H9 (cell line): ENCODE results near the gene DOCK7. TPM values are rescaled to one million over a fixed set of nuclear protein-coding genes. Genes with fewer than 3 reads are reported as not detected.

ENCODE experiments used
- DNase-seq: peaks from one replicate; pipeline ENCODE4 v3.0.0-alpha.2; 2017
- H2AFZ ChIP-seq: one replicate; pipeline ENCODE4 v1.6.1; 2013; ENCODE audit warnings: mild to moderate bottlenecking, low read length, control low read depth, moderate library complexity
- H2AK5ac ChIP-seq: 2 replicates; pipeline ENCODE4 v1.6.1; 2013; ENCODE audit warnings: low read length, control low read depth, mixed read lengths; ENCODE audit not compliant: insufficient read length
- H2BK120ac ChIP-seq: one replicate; pipeline ENCODE4 v1.6.1; 2013; ENCODE audit warnings: low read depth, mild to moderate bottlenecking, low read length, control low read depth, inconsistent platforms; ENCODE audit not compliant: poor library complexity, severe bottlenecking
- H2BK12ac ChIP-seq: 2 replicates; pipeline ENCODE4 v1.6.1; 2013; ENCODE audit warnings: low read length, control low read depth, mixed read lengths, low read depth; ENCODE audit not compliant: insufficient read length
- H2BK15ac ChIP-seq: 2 replicates; pipeline ENCODE4 v1.6.1; 2013; ENCODE audit warnings: low read depth, low read length, control low read depth
- H2BK20ac ChIP-seq: one replicate; pipeline ENCODE4 v1.6.1; 2013; ENCODE audit warnings: low read depth, mild to moderate bottlenecking, low read length, control low read depth, inconsistent platforms; ENCODE audit not compliant: poor library complexity, severe bottlenecking
- H2BK5ac ChIP-seq: 2 replicates; pipeline ENCODE4 v1.6.1; 2013; ENCODE audit warnings: low read length, control low read depth, mixed read lengths; ENCODE audit not compliant: insufficient read length
- H3K14ac ChIP-seq: 2 replicates; pipeline ENCODE4 v1.6.1; 2013; ENCODE audit warnings: low read length, control low read depth; ENCODE audit not compliant: insufficient read depth
- H3K18ac ChIP-seq: 2 replicates; pipeline ENCODE4 v1.6.1; 2013; ENCODE audit warnings: low read depth, mild to moderate bottlenecking, mixed read lengths, low read length, control low read depth; ENCODE audit not compliant: insufficient read length
- H3K23ac ChIP-seq: 2 replicates; pipeline ENCODE4 v1.6.1; 2013; ENCODE audit warnings: low read length, control low read depth, mixed read lengths, low read depth; ENCODE audit not compliant: insufficient read length
- H3K23me2 ChIP-seq: 2 replicates; pipeline ENCODE4 v1.6.1; 2013; ENCODE audit warnings: low read depth, mild to moderate bottlenecking, mixed read lengths, low read length, control low read depth; ENCODE audit not compliant: insufficient read length, poor library complexity, severe bottlenecking
- H3K27ac ChIP-seq: 2 replicates; pipeline ENCODE4 v1.5.1; 2013; ENCODE audit warnings: low read length, control low read depth, mixed read lengths, low read depth; ENCODE audit not compliant: insufficient read length
- H3K27me3 ChIP-seq: 2 replicates; pipeline ENCODE4 v1.6.1; 2013; ENCODE audit warnings: low read length, control low read depth, inconsistent platforms; ENCODE audit not compliant: insufficient read depth
- H3K4ac ChIP-seq: 2 replicates; pipeline ENCODE4 v1.6.1; 2013; ENCODE audit warnings: low read depth, mild to moderate bottlenecking, control low read depth, inconsistent platforms, low read length, moderate library complexity
- H3K4me1 ChIP-seq: 2 replicates; pipeline ENCODE4 v1.6.1; 2013; ENCODE audit warnings: low read length, control low read depth, inconsistent platforms; ENCODE audit not compliant: insufficient read depth
- H3K4me2 ChIP-seq: 2 replicates; pipeline ENCODE4 v1.6.1; 2013; ENCODE audit warnings: low read length, control low read depth, mixed read lengths; ENCODE audit not compliant: insufficient read length, insufficient read depth
- H3K56ac ChIP-seq: 2 replicates; pipeline ENCODE4 v1.6.1; 2013; ENCODE audit warnings: low read depth, mild to moderate bottlenecking, mixed read lengths, low read length, control low read depth; ENCODE audit not compliant: insufficient read length
- H3K79me1 ChIP-seq: 2 replicates; pipeline ENCODE4 v1.6.1; 2013; ENCODE audit warnings: low read depth, mild to moderate bottlenecking, moderate library complexity, low read length, control low read depth, inconsistent platforms; ENCODE audit not compliant: insufficient read depth, poor library complexity, severe bottlenecking
- H3K79me2 ChIP-seq: 2 replicates; pipeline ENCODE4 v1.6.1; 2013; ENCODE audit warnings: low read length, control low read depth, inconsistent platforms; ENCODE audit not compliant: insufficient read depth
- H3K9ac ChIP-seq: 2 replicates; pipeline ENCODE4 v1.6.1; 2013; ENCODE audit warnings: low read length, control low read depth, mixed read lengths; ENCODE audit not compliant: insufficient read length; ENCODE audit errors: extremely low read depth
- H3K9me3 ChIP-seq: one replicate; pipeline ENCODE4 v1.6.1; 2013; ENCODE audit warnings: low read depth, low read length, inconsistent platforms; ENCODE audit not compliant: control insufficient read depth
- H3T11ph ChIP-seq: one replicate; pipeline ENCODE4 v1.6.1; 2013; ENCODE audit warnings: mild to moderate bottlenecking, low read length, control low read depth, inconsistent platforms
- H4K20me1 ChIP-seq: one replicate; pipeline ENCODE4 v1.6.1; 2013; ENCODE audit not compliant: control insufficient read depth, insufficient read length, insufficient read depth
- H4K5ac ChIP-seq: 2 replicates; pipeline ENCODE4 v1.6.1; 2013; ENCODE audit warnings: low read depth, mild to moderate bottlenecking, mixed read lengths, low read length, control low read depth; ENCODE audit not compliant: insufficient read length
- H4K8ac ChIP-seq: replicated peaks from 2 replicates; pipeline ENCODE4 v1.6.1; 2013; ENCODE audit warnings: low read length, control low read depth, mixed read lengths, low read depth; ENCODE audit not compliant: insufficient read length
- H4K91ac ChIP-seq: 2 replicates; pipeline ENCODE4 v1.6.1; 2013; ENCODE audit warnings: low read depth, mild to moderate bottlenecking, moderate library complexity, mixed read lengths, low read length, control low read depth; ENCODE audit not compliant: insufficient read length
- H3K27ac Mint-ChIP-seq, 3 experiments: 2 replicates in 2 of 3; 3 replicates in 1 of 3; pipeline ENCODE4 v1.8.0; 2020 to 2021; ENCODE audit warnings: mixed read lengths in 3 of 3, mild to moderate bottlenecking in 1 of 3, moderate library complexity in 1 of 3
- H3K27me3 Mint-ChIP-seq: 2 replicates; pipeline ENCODE4 v1.8.0; 2021; ENCODE audit warnings: low read depth, mild to moderate bottlenecking, moderate library complexity, mixed read lengths
- H3K36me3 Mint-ChIP-seq, 3 experiments: 2 replicates in 2 of 3; 3 replicates in 1 of 3; pipeline ENCODE4 v1.8.0; 2020 to 2021; ENCODE audit warnings: low read depth in 3 of 3, mixed read lengths in 3 of 3; ENCODE audit not compliant: insufficient read depth in 1 of 3
- H3K4me1 Mint-ChIP-seq, 2 experiments: 2 replicates each; pipeline ENCODE4 v1.8.0; 2020; ENCODE audit warnings: mixed read lengths in 2 of 2
- H3K4me3 Mint-ChIP-seq, 2 experiments: 2 replicates in 1 of 2; 3 replicates in 1 of 2; pipeline ENCODE4 v1.8.0; 2020 to 2021; ENCODE audit warnings: mild to moderate bottlenecking in 2 of 2, mixed read lengths in 2 of 2, moderate library complexity in 1 of 2
- H3K9me3 Mint-ChIP-seq, 2 experiments: 2 replicates in 1 of 2; 3 replicates in 1 of 2; pipeline ENCODE4 v1.8.0; 2020; ENCODE audit warnings: mild to moderate bottlenecking in 2 of 2, mixed read lengths in 2 of 2, moderate library complexity in 1 of 2
- CTCF ChIP-seq: fragments of 200-600 bp; sonication (generic); conservative IDR thresholded peaks from 3 replicates; pipeline ENCODE4 v1.8.0; 2021; ENCODE audit warnings: antibody characterized with exemption, mild to moderate bottlenecking
- WGBS: extraction: QIAGEN DNeasy Blood & Tissue Kit; methylation state at CpG from one replicate; pipeline ENCODE4 v1.1.7; 2013; ENCODE audit warnings: missing lambda C conversion rate, low lambda C conversion rate, mixed read lengths; ENCODE audit not compliant: insufficient read length; ENCODE audit errors: extremely low coverage; 5-methylcytosine and 5-hydroxymethylcytosine counted together
- total RNA-seq: library from RNA; stranded (reverse); gene quantifications from 2 replicates; pipeline ENCODE4 v1.2.1, GENCODE V29; 2021

The DOCK7 gene
- total RNA-seq, 1 experiment from 2014 or later = 36.8 TPM

GRCh38 chr1:62539028-62539447 is 149.1 kb downstream of the DOCK7 start:
- H3K27ac ChIP-seq = no peak overlapping the region
- WGBS = no CpG with 5 or more reads among the region's 2 CpGs
- H3K4me1 Mint-ChIP-seq = peaks cover 13 to 16% of the 10 kb centered on the region in 2 experiments
- no peak for TF ChIP-seq CTCF
- no peak overlapping the region for H2BK15ac ChIP-seq
- no peaks in the 10 kb centered on the region for H3K9me3 ChIP-seq
- H3K9ac ChIP-seq = no peak overlapping the region
- H2BK12ac ChIP-seq = no peak overlapping the region
- H2BK120ac ChIP-seq = no peak overlapping the region
- peaks cover 0 to 8% (median 0%) of the 10 kb centered on the region in 3 experiments; a peak in 3 of 7 replicates for H3K36me3 Mint-ChIP-seq
- no peaks in the 10 kb centered on the region; the same call in 1 of the 2 replicates for H3K4me1 ChIP-seq
- H2AK5ac ChIP-seq = no peak overlapping the region
- H3K18ac ChIP-seq = no peak overlapping the region
- H3K27ac Mint-ChIP-seq = no peak overlapping the region
- no peak overlapping the region for H4K8ac ChIP-seq
- H2BK20ac ChIP-seq = no peak overlapping the region
- no peaks in the 10 kb centered on the region for H3K27me3 Mint-ChIP-seq
- H2BK5ac ChIP-seq = no peak overlapping the region
- H4K5ac ChIP-seq = no peak overlapping the region
- no peaks in the 10 kb centered on the region for H3K79me2 ChIP-seq
- DNase-seq = no peak
- H3K79me1 ChIP-seq = no peaks in the 10 kb centered on the region
- H3T11ph ChIP-seq = no peak overlapping the region
- H3K56ac ChIP-seq = no peak overlapping the region
- no peaks in the 10 kb centered on the region for H4K20me1 ChIP-seq
- no peak overlapping the region for H3K23ac ChIP-seq
- H3K23me2 ChIP-seq = no peaks in the 10 kb centered on the region
- H3K9me3 Mint-ChIP-seq = no peaks in the 10 kb centered on the region
- no peak overlapping the region for H3K4me3 Mint-ChIP-seq
- H3K27me3 ChIP-seq = no peaks in the 10 kb centered on the region
- no peak overlapping the region for H2AFZ ChIP-seq
- H3K4ac ChIP-seq = no peak overlapping the region
- H3K14ac ChIP-seq = no peak overlapping the region
- no peak overlapping the region for H3K4me2 ChIP-seq
- H4K91ac ChIP-seq = no peak overlapping the region
